WTC11 (cell line): ENCODE results near the gene IP6K3. TPM values are rescaled to one million over a fixed set of nuclear protein-coding genes. Genes with fewer than 3 reads are reported as not detected.

Experiments
- ATAC-seq: fragments of 200-7000 bp; cut with Tn5 transposase; 2 replicates; pipeline ENCODE4 v1.10.0; 2021; ENCODE audit warnings: mild to moderate bottlenecking, moderate library complexity
- CTCF ChIA-PET: fragments of 300-600 bp; sonication (Branson Sonifier 250); formaldehyde crosslinking; loops from one replicate; lab custom pipeline; 2021; ENCODE audit warnings: antibody characterized with exemption; lab: Charles Lee
- POLR2A ChIA-PET: fragments of 350-600 bp; sonication (Branson Sonifier 250); formaldehyde crosslinking; loops from one replicate; lab custom pipeline; 2021; ENCODE audit warnings: antibody characterized with exemption; lab: Charles Lee
- DNase-seq: peaks from one replicate; pipeline ENCODE4 v3.0.0; 2021; ENCODE audit warnings: low spot score
- H3K27ac Mint-ChIP-seq: 2 replicates; pipeline ENCODE4 v1.8.0; 2021; ENCODE audit warnings: mixed read lengths
- H3K27me3 Mint-ChIP-seq: 2 replicates; pipeline ENCODE4 v1.8.0; 2021; ENCODE audit warnings: low read depth, mild to moderate bottlenecking, moderate library complexity, mixed read lengths
- H3K36me3 Mint-ChIP-seq: 2 replicates; pipeline ENCODE4 v1.8.0; 2021; ENCODE audit warnings: mixed read lengths
- H3K4me1 Mint-ChIP-seq: 2 replicates; pipeline ENCODE4 v1.8.0; 2022; ENCODE audit warnings: mixed read lengths
- H3K4me3 Mint-ChIP-seq: 2 replicates; pipeline ENCODE4 v1.8.0; 2021; ENCODE audit warnings: mild to moderate bottlenecking, moderate library complexity, mixed read lengths
- H3K9me3 Mint-ChIP-seq: 2 replicates; pipeline ENCODE4 v1.8.0; 2021; ENCODE audit warnings: mixed read lengths
- CDX4 ChIP-seq: fragments of 250-450 bp; sonication (Bioruptor Pico); IDR thresholded peaks from 2 replicates; pipeline ENCODE4 v1.9.0; 2021; ENCODE audit warnings: moderate library complexity, mild to moderate bottlenecking, inconsistent platforms, borderline replicate concordance
- CREM ChIP-seq: sonication (generic); formaldehyde crosslinking; IDR thresholded peaks from 2 replicates; pipeline ENCODE4 v1.8.1; 2022; ENCODE audit warnings: mild to moderate bottlenecking, missing genetic modification reagents, moderate library complexity
- EMX1 ChIP-seq: fragments of 250-450 bp; sonication (Bioruptor Pico); IDR thresholded peaks from 2 replicates; pipeline ENCODE4 v1.8.0; 2021; ENCODE audit warnings: mild to moderate bottlenecking
- FOXJ3 ChIP-seq: sonication (generic); formaldehyde crosslinking; IDR thresholded peaks from 2 replicates; pipeline ENCODE4 v1.9.0; 2021; ENCODE audit warnings: missing genetic modification reagents, mild to moderate bottlenecking, borderline replicate concordance
- JUN ChIP-seq: sonication (generic); formaldehyde crosslinking; IDR thresholded peaks from 2 replicates; pipeline ENCODE4 v1.8.0; 2023; ENCODE audit warnings: mild to moderate bottlenecking, missing genetic modification reagents
- KAT7 ChIP-seq: sonication (generic); formaldehyde crosslinking; IDR thresholded peaks from 2 replicates; pipeline ENCODE4 v1.8.1; 2023; ENCODE audit warnings: missing genetic modification reagents, mild to moderate bottlenecking, borderline replicate concordance
- NFYB ChIP-seq: sonication (generic); formaldehyde crosslinking; conservative IDR thresholded peaks from 2 replicates; pipeline ENCODE4 v1.8.0; 2022; ENCODE audit warnings: low read depth, missing genetic modification reagents
- OVOL2 ChIP-seq: fragments of 250-450 bp; sonication (Bioruptor Pico); IDR thresholded peaks from 2 replicates; pipeline ENCODE4 v1.9.0; 2021; ENCODE audit warnings: mild to moderate bottlenecking, borderline replicate concordance
- PRRX2 ChIP-seq: fragments of 250-450 bp; sonication (Bioruptor Pico); IDR thresholded peaks from 2 replicates; pipeline ENCODE4 v1.8.0; 2021; ENCODE audit warnings: mild to moderate bottlenecking
- RORB ChIP-seq: fragments of 250-450 bp; sonication (Bioruptor Pico); IDR thresholded peaks from 2 replicates; pipeline ENCODE4 v1.9.0; 2021; ENCODE audit warnings: mild to moderate bottlenecking
- SMAD4 ChIP-seq: sonication (generic); formaldehyde crosslinking; IDR thresholded peaks from 2 replicates; pipeline ENCODE4 v1.8.0; 2022; ENCODE audit warnings: mild to moderate bottlenecking, missing genetic modification reagents
- TCF7 ChIP-seq: sonication (generic); formaldehyde crosslinking; IDR thresholded peaks from 2 replicates; pipeline ENCODE4 v1.8.0; 2022; ENCODE audit warnings: mild to moderate bottlenecking, low read depth, missing genetic modification reagents, moderate library complexity
- USF1 ChIP-seq: sonication (generic); formaldehyde crosslinking; IDR thresholded peaks from 2 replicates; pipeline ENCODE4 v1.8.0; 2022; ENCODE audit warnings: mild to moderate bottlenecking, missing genetic modification reagents
- ZMAT4 ChIP-seq: fragments of 250-450 bp; sonication (Bioruptor Pico); IDR thresholded peaks from 2 replicates; pipeline ENCODE4 v1.9.0; 2021; ENCODE audit warnings: mild to moderate bottlenecking
- ZNF121 ChIP-seq: sonication (generic); formaldehyde crosslinking; IDR thresholded peaks from 2 replicates; pipeline ENCODE4 v1.8.0; 2023; ENCODE audit warnings: missing genetic modification reagents
- ZNF281 ChIP-seq: sonication (generic); formaldehyde crosslinking; IDR thresholded peaks from 2 replicates; pipeline ENCODE4 v1.8.0; 2023; ENCODE audit warnings: mild to moderate bottlenecking, missing genetic modification reagents
- ZNF416 ChIP-seq: fragments of 250-450 bp; sonication (Bioruptor Pico); IDR thresholded peaks from 2 replicates; pipeline ENCODE4 v1.9.0; 2021; ENCODE audit warnings: mild to moderate bottlenecking, inconsistent platforms
- total RNA-seq: library from RNA; stranded (reverse); gene quantifications from 3 replicates; pipeline ENCODE4 v1.2.3, GENCODE V29; 2021
- TF ChIP-seq, protein P1 (sequence below): sonication (generic); formaldehyde crosslinking; conservative IDR thresholded peaks from 2 replicates; pipeline ENCODE4 v1.8.1; 2022; ENCODE audit warnings: mild to moderate bottlenecking, missing genetic modification reagents
- TF ChIP-seq, protein P2 (sequence below): sonication (generic); formaldehyde crosslinking; IDR thresholded peaks from 2 replicates; pipeline ENCODE4 v1.8.0; 2022; ENCODE audit warnings: mild to moderate bottlenecking, missing genetic modification reagents
- TF ChIP-seq, protein P3 (sequence below): sonication (generic); formaldehyde crosslinking; IDR thresholded peaks from 2 replicates; pipeline ENCODE4 v1.8.0; 2023; ENCODE audit warnings: missing genetic modification reagents, mild to moderate bottlenecking, borderline replicate concordance

Gene IP6K3
- total RNA-seq, 1 experiment from 2014 or later: 1.1 TPM

GRCh38 chr6:33730611-33731010 lies 16.1 kb downstream of the IP6K3 start:
- no peak for ATAC-seq
- no peak overlapping the region for H3K27ac Mint-ChIP-seq
- POLR2A ChIA-PET: no interaction called here
- CTCF ChIA-PET: no interaction called here
- TF ChIP-seq, protein P1, sequence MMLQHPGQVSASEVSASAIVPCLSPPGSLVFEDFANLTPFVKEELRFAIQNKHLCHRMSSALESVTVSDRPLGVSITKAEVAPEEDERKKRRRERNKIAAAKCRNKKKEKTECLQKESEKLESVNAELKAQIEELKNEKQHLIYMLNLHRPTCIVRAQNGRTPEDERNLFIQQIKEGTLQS (CRISPR knock-in tag): no peak
- TF ChIP-seq, protein P2, sequence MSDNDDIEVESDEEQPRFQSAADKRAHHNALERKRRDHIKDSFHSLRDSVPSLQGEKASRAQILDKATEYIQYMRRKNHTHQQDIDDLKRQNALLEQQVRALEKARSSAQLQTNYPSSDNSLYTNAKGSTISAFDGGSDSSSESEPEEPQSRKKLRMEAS: no peak
- no peak for TF ChIP-seq NFYB (CRISPR knock-in tag)
- no peak for TF ChIP-seq FOXJ3
- TF ChIP-seq EMX1: no peak
- TF ChIP-seq TCF7 (CRISPR knock-in tag): no peak
- TF ChIP-seq, protein P3, sequence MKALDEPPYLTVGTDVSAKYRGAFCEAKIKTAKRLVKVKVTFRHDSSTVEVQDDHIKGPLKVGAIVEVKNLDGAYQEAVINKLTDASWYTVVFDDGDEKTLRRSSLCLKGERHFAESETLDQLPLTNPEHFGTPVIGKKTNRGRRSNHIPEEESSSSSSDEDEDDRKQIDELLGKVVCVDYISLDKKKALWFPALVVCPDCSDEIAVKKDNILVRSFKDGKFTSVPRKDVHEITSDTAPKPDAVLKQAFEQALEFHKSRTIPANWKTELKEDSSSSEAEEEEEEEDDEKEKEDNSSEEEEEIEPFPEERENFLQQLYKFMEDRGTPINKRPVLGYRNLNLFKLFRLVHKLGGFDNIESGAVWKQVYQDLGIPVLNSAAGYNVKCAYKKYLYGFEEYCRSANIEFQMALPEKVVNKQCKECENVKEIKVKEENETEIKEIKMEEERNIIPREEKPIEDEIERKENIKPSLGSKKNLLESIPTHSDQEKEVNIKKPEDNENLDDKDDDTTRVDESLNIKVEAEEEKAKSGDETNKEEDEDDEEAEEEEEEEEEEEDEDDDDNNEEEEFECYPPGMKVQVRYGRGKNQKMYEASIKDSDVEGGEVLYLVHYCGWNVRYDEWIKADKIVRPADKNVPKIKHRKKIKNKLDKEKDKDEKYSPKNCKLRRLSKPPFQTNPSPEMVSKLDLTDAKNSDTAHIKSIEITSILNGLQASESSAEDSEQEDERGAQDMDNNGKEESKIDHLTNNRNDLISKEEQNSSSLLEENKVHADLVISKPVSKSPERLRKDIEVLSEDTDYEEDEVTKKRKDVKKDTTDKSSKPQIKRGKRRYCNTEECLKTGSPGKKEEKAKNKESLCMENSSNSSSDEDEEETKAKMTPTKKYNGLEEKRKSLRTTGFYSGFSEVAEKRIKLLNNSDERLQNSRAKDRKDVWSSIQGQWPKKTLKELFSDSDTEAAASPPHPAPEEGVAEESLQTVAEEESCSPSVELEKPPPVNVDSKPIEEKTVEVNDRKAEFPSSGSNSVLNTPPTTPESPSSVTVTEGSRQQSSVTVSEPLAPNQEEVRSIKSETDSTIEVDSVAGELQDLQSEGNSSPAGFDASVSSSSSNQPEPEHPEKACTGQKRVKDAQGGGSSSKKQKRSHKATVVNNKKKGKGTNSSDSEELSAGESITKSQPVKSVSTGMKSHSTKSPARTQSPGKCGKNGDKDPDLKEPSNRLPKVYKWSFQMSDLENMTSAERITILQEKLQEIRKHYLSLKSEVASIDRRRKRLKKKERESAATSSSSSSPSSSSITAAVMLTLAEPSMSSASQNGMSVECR (CRISPR knock-in tag): no peak
- TF ChIP-seq CDX4 (CRISPR knock-in tag): no peak
- TF ChIP-seq JUN (CRISPR knock-in tag): no peak
- TF ChIP-seq PRRX2 (CRISPR knock-in tag): no peak
- no peak for TF ChIP-seq ZNF121 (CRISPR knock-in tag)
- no peak for TF ChIP-seq ZMAT4 (CRISPR knock-in tag)
- no peak for TF ChIP-seq CREM (CRISPR knock-in tag)
- TF ChIP-seq, all 79 proteins: peak for 0
- no peaks in the 10 kb centered on the region for H3K9me3 Mint-ChIP-seq
- DNase-seq: no peak
- H3K36me3 Mint-ChIP-seq: no peaks in the 10 kb centered on the region
- H3K4me3 Mint-ChIP-seq: no peak overlapping the region
- peaks cover 5% of the 10 kb centered on the region for H3K4me1 Mint-ChIP-seq
- H3K27me3 Mint-ChIP-seq: no peaks in the 10 kb centered on the region

DNA sequence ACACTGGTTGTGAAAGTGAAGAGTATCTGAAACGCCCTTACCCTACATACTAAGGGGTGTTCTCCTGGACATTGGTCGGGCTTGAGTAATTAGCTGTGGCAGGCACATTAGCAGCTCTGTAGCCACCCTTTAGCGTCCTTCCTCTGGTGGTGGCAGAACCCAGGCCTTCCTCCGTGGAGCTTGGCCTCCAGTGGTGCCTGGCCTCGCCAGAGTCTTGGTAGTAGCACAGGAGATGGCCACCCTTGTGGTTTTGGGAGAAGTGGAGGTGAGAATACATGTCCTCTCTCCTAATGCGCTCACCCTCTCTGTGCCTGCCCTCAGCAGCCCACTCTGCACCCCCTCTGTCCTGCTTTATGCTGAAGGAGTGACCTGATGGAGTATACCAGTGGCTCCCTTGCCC lies 17.6 kb downstream of the IP6K3 start:
- H3K27ac Mint-ChIP-seq: no peak overlapping the region
- no peak for DNase-seq
- H3K36me3 Mint-ChIP-seq: no peaks in the 10 kb centered on the region
- ChIA-PET CTCF (interaction anchor here (1.1 kb wide), 2 partner anchors 14 to 43 kb away, joined by 3 to 4 read pairs; no protein-coding TSS in a partner anchor), POLR2A (no interaction called here)
- TF ChIP-seq OVOL2 (CRISPR knock-in tag): no peak
- TF ChIP-seq SMAD4 (CRISPR knock-in tag): no peak
- TF ChIP-seq KAT7: no peak
- no peak for TF ChIP-seq ZNF416
- no peak for TF ChIP-seq USF1 (CRISPR knock-in tag)
- TF ChIP-seq RORB (CRISPR knock-in tag): no peak
- TF ChIP-seq ZNF281: no peak
- TF ChIP-seq JUN (CRISPR knock-in tag): no peak
- H3K4me1 Mint-ChIP-seq: peaks cover 18% of the 10 kb centered on the region
- no peak for ATAC-seq
- H3K27me3 Mint-ChIP-seq: no peaks in the 10 kb centered on the region
- H3K9me3 Mint-ChIP-seq: no peaks in the 10 kb centered on the region
- no peak overlapping the region for H3K4me3 Mint-ChIP-seq
